GM19468 (cell line): ENCODE results near the gene SESTD1.
"Not testable (repeated sequence)": the region's sequence is repeated elsewhere in the genome, so short reads cannot be mapped to it uniquely, and the experiment has no call there.

Experiments
- ATAC-seq: cut with Tn5 transposase; IDR thresholded peaks from one replicate; pipeline ENCODE4 v1.9.1; 2021; ENCODE audit warnings: mild to moderate bottlenecking, moderate library complexity, moderate number of reproducible peaks; ENCODE audit not compliant: unreplicated experiment; ENCODE audit errors: extremely low read depth

Gene SESTD1

DNA sequence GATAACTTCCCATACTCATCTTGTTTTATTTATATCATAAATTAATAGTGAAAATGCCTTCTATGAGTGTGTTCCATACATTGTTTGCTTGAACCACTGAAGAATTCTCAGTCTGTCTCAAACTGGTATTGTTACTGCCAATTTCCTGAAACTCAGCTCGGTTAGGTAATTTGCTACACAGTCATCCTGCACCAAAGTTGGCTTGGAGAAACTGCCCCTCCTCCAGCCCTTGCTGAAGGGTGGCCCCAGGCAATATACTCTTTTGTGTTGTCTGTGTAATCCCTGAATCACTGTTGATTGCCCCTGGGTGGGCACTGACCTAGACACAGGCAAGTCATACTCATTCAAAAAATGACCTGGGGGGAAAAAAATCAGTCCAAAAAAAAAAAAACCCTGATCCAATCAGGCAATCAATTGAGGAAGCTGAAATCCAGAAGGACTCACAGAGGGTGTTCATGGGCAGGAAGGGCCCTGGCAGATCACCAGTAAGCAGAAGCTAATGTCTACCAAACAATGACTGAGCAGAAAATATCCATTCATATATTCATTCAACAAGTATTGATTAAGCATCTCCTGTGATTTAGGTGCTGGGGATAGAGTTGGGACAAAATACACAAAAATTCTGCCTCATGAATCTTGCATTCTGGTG, 3.8 kb upstream of the SESTD1 start:
- ATAC-seq = no peak

DNA sequence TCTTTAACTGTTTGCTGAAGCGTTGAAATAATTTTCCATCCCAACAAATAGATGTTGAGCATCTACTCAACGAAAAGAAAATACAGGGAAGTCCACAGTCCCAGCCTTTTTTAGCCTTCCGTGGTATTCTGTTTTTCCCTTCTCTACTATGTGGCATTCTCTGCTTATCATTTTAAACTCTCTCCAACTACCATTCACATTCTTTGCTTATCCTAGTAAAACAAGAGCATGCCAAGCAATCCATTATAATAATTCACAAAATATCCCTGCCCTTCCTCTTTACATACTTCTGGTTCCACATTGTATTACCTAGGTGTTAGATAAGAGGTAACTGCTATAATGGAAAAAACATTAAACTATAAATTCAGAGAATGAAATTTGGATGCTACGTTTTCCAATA, 1.6 kb upstream of the SESTD1 start:
- ATAC-seq = no peak

DNA sequence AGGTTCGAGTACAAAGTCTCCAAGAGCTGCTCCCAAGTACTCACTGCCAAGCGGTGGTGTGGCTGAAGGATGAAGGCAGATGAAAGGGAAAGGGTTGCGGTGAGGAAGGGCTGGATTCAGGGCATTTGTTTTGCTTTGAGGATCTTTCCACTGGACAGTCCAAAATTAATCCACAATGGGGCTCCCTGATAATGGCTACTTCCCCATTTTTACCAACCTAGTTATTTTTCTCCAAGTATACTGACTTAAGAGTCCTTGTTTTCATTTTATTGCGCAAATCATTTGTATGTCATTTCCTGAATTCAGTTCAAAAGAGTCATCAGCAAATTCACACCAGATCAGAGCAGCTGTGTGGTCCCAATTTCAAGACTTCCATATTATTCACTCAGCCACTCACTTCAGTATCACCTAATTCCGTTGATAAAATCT, 464 bp upstream of the SESTD1 start:
- ATAC-seq = no peak

DNA sequence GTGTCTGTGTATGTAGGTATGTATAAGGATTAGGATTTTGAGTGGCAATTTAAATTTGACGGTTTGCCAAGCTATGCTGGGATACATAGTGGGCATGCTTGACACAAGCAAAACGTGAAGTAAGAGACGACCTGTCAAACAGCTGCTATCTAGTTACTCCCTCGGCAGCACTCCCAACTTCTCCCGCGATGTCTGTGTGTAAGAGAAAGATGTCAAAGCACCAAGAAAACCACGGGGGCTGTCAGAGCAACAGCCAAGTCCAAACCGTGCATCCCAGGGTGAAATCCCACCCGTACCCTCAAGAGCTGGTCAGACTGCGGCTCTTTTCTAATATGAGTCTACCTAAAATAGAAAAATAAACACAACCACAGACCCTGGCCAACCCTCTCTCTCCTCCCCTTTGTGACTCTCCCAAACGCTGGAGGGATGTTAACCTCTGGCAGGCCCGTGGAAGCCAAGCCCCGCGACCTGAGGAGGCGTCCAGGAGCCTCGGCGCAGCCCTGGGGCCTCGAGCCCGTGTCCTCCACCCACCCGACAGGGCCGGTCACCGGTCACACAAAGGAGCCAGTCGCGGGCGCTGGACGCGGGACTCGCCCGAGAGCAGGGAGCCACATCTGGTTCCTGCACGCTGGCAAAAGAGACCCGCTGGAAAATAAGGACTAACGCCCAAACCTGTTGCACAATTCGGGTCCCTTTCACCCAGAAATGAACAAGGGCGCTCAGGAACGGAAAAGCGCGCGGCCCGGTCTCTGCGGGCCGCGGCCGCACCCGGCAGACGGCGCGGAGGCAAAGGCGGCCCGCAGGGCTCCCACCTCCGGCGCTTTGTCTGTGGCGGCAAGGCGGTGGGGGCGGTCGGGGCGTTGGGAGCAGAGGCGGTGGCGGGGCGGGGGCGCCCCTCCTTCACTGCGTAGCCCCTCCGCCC, 925 bp downstream of the SESTD1 start:
- ATAC-seq = no peak

DNA sequence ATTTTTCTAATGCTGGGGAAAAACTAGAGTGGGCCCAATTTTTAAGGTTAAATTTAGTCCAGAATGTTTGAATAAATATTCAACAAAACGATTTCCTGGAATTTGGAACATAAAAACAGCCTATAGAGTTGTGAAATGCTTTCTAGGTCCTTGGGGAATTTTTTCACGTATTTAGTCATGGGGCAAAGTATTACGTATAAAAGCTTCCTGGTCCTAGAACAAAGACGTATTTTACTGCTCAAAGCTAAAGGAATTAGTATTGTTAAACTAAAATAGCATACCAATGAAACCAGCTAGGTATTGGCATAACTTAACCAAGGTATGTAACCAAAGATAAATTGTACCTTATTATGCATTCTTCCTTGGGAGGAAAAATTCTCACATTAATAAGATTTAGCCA, 1.6 kb downstream of the SESTD1 start:
- no peak for ATAC-seq

DNA sequence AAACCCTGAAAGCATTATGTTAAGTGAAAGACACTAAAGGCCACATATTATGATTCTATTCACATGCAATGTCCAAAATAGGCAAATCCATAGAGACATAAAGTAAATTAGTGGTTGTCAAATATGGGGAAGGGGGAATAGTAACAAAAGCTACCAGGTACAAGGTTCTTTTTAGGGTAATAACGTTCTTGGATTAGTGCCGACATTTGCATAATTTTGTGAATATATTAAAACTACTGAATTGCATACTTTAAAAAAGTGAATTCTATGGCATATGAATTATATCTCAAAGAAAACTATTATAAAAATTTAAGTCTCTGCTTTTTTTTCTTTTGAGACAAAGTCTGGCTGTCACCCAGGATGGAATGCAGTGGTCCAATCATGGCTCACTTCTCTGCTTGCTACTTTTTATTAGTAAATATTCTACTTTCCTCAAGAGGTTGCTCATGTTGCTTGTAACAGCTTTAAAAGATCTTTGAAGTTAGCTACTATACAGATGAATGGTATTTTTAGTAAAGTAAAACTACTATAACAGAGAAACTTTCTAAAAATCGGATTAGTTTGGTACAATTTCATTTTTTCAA, 2.5 kb downstream of the SESTD1 start:
- no peak for ATAC-seq

DNA sequence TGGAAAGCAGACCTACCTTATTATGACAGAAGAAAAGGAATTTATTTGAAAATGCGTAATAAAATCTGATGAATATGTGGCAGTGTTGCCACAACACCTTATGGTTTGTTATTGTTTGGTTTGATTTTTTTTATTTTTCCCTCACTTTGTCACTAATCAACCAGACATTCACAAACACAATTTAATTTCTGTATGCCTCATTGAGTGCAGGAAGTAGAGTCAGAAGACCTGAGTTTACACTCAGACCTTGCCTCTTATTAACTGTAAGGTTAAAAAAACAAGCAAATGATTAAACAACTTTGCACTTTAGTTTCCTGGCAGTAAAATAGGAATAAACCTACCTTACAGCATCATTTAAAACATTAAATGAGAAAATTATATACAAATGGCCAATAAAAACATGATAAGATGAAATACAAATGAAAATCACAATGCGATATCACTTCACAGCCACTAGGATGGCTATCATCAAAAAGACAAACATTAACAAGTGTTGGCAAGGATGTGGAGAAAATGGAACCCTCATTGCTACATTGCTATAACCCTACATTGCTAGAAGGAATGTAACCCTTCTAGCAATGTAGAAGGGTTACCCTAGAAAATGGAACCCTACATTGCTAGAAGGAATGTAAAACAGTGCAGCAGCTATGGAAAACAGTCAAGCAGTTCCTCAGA, 3.3 kb downstream of the SESTD1 start:
- ATAC-seq = no peak

DNA sequence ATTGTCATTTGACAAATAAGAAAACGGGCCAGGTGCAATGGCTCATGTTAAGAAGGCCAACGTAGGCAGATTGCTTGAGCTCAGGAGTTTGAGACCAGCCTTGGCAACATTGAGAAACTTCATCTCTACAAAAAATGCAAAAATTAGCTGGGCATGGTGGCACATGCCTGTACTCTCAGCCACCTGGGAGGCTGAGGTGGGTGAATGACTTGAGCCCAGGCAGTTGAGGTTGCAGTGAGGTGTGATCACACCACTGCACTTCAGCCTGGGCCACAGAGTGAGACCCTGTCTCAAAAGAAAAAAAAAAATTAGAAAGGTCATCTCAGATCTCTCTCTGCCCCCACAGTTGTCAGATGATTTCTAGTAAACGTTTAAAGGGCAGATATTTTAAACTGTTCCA, 4.4 kb downstream of the SESTD1 start:
- no peak for ATAC-seq

DNA sequence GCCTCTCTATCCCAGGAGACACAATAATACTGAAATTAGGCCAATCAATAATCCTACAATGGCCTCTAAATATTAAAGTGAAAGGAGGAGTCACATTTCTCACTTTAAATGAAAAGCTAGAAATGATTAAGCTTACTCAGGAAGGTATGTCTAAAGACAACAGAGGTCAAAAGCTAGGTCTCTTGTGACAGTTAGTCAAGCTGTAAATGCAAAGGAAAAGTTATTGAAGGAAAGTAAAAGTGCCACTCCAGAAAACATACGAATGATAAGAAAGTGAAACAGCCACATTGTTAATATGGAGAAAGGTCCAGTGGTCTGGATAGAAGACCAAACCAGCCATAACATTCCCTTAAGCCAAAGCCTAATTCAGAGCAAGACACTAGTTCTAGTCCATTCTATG, 9.5 kb downstream of the SESTD1 start:
- ATAC-seq = no peak

DNA sequence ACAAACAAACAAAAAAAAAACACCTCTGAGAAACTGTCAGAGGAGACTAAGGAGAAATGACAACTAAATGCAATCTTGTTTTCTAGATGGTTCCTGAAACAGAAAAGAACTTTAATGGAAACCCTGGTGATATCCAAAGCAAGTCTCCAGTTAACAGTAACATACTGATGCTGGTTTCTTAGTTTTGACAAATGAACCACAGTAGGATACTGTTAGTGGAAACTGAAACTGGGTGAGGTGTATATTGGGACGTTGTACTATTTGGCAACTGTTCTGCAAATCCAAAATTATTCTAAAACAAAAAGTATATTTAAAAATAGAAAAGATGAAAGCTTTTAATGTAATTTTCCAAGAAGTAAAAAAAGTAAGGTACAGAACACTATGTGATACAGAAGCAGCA, 11.4 kb downstream of the SESTD1 start:
- ATAC-seq = peak; percentile 41

DNA sequence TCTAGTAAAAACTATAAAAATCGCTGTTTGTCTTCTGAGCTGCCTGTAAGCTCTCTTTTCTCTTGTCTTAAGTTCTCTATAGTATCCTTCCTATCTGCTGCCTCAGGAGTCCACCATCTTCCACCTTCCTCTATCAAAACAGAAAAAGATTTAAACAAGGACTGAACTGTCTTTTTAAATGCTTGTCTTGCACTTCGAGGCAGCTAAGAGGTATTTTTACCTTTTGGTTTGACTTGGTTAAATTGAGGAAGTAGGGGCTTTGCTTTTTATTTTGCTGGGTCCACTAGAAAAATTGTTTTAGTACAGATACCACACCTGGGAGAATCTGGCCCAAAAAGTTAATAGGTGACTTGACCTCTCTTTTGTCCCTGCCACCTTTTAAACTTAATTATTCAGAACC, 12.2 kb downstream of the SESTD1 start:
- no peak for ATAC-seq

DNA sequence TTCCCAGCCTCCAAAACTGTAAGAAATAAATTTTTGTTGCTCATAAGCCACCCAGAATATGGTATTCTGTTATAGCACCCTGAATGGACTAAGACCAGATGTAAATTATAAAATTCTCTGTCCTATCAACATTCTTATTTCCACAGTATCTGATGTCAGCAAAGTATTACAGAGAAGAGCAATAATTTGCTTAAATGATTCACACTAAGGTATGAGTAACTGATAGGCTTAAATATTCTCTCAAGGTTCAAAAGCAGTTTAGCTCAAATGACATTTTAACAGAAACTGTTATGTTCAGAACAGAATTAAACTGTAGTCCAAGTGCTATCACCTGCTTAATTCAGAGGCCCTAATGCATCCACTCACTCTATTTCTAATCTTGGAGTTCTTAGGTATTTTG, 12.8 kb downstream of the SESTD1 start:
- no peak for ATAC-seq

DNA sequence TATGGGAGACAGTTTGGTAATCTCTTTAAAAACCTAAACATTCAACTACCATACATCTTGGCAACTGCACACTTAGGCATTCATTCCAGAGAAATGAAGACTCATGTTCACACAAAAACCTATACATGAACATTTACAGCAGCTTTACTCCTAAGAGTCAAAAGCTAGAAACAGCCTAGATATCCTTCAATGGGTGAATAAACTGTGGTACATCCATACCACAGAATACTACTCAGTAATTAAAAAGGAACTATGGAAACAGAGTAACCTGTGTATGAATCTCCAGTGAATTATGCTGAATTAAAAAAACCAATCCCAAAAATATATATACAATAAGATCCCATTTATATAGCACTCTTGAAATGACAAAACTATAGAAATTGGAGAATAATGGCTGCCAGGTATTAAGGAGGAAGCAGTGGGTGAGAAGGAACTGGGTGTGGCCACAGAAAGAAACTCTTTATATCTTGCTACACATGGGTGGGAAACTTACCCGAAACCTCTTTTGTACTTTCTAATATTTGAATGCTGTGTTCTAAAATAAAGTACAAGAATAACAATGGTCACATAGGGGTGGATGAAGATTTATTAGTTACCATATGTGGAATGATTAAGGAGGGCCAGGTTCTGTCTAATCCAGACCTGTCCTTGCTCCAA, 13.7 kb downstream of the SESTD1 start:
- no peak for ATAC-seq

DNA sequence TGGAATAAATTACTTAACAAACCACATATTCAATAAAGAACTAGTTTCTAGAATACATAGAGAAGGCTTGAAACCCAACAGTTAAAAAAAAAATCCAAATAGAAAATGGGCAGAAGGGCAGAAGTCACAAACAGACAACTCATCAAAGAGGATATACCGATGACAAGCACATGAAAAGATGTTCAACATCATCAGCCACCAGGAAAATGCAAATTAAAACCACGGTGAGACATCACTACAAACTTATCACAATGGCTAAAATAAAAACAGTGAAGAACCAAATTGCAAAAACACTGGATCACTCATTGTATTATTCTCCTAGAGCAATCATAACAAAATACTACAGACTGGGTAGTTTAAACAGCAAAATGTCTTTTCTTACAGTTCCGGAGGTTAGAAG, 14.5 kb downstream of the SESTD1 start:
- no peak for ATAC-seq

DNA sequence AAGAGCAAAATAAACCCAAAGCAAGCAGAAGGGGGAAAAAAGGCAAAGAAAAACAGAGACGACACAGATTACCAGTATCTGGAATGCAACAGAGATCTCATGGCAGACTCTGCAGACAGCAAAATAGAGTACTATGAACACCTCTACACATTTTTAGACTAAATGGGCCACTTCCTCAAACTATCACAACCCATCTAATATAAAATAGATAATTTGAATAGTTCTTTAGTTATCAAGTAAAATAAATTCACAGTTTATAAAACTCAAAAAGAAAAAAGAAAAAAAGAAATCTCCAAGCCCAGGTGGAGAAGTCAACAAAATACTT, 16.6 kb downstream of the SESTD1 start:
- ATAC-seq = no peak

DNA sequence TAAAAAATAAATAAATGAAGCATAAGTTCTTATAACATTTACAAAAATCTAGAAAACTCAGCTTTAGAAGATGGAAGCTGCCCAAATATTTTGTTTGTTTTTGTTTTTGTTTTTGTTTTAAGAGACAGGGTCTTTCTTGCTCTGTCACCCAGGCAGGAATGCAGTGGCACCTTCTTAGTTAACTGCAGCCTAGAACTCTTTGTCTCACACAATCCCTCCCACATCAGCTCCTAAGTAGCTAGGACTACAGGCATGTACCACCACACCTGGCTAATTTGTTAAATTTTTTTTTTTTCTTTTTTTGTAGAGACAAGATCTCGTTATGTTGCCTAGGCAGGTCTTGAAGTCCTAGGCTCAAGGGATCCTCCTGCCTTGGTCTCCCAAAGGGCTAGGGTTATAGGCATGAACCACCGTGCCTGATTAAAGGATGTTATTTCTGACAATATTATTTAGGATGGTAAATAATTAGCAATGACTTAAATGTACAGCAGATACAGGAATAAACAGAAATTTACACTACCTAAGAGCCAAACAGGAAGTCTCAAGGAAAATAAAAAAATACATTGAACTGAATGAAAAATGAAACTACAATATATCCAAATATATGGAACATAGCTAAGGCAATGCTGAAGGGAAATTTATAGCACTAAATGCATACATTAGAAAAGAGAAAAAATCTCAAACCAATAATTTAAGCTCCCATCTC, 17.2 kb downstream of the SESTD1 start:
- ATAC-seq = no peak

DNA sequence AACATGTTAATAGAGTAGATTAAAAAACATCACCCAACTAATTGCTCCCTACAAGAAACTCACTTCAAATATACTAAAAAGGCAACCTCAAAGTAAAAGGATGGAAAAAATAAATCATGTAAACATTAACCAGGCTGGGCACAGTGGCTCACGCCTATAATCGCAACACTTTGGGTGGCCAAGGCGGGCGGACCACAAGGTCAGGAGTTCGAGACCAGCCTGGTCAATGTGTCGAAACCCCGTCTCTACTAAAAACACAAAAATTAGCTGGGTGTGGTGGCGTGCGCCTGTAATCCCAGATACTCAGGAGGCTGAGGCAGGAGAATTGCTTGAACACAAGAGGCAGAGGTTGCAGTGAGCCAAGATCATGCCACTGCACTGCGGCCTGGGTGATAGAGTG, 18.8 kb downstream of the SESTD1 start:
- not testable (repeated sequence) for ATAC-seq

DNA sequence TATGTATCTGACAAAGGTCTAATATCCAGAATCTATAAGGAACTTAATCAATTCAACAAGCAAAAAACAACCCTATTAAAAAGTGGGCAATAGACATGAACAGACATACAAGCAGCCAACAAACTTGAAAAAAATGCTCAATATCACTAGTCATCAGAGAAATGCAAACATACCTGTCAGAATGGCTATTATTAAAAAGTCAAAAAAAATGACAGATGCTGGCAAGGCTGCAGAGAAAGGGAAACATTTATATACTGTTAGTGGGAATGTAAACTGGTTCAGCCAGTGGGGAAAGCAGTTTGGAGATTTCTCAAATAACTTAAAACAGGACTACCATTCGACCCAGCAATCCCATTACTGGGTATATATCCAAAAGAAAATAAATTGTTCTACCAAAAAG, 21.6 kb downstream of the SESTD1 start:
- ATAC-seq = no peak

DNA sequence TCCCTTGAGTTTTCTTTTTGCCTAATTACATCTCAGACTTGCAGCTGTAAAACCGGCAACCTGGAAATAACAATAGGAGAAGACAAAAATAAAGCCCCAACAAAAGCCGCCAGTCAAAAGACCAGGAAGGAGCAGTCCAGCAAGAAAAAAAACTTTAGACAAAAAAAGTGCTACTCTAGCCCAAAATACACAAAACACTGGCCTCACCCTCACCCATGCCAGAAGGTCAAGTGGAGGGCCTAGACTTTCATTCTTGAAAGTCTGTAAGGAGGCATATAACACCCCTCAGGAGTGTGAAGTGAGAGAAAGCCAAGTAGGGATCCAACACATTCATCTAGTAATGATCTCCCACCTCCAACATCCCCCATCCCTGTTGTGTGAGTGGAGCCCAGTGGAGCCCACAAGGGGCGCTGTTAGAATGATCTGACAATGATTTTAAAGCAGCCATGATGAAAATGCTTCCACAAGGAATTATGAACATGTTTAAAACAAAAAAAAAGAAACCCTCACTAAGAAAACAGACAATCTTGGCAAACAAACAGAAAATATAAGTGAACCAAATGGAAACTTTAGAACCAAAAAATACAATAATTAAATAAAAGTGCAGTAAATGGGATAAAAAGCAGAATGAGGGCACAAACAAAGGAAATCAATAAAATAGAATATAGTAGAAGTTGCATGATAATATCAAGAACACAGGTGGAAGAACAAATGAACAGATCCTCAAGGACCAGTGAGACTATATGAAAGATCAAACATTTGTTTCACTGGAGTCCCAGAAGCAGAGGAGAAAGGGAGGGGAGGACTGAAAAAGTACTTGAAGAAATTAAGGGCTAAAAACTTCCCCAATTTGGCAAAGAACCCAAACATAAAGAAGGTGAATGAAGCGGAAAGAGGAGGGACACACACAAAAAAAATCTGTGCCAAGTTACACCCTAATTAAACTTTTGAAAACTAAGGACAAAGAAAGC, 23.9 kb downstream of the SESTD1 start:
- ATAC-seq = no peak
